ENCODE results near the gene MUC5AC. TPM values are rescaled to one million over a fixed set of nuclear protein-coding genes. Genes with fewer than 3 reads are reported as not detected.
"Not testable (repeated sequence)": the region's sequence is repeated elsewhere in the genome, so short reads cannot be mapped to it uniquely, and the experiment has no call there.

Gene MUC5AC
- total and polyA plus RNA-seq, 2 donors: not detected

DNA sequence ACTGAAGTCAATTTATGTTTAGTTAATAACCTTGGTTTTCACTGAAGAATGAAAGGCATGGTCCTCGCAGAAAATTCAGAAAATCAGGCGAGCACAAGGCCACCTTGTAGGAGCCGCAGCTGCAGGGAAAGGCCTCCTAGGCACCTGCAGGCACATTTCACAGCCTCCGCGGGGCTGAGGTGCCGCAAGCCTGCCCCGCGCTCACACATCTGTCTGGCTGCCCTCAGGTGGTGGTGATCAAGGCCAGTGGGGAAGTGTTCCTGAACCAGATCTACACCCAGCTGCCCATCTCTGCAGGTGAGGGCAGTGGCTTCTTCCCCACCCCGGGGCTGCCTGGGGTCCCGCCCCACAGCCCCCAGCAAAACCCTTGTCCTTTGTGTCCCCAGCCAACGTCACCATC, 10.5 kb downstream of the MUC5AC start:
- Histone ChIP-seq H3K4me1 (ENCODE audit: insufficient read depth) (no peaks in the 10 kb centered on the region), H3K27ac (ENCODE audit: low read depth) (no peak overlapping the region), H3K4me3 (ENCODE audit: low read depth, low read length) (no peak overlapping the region), H3K36me3 (ENCODE audit: insufficient read depth) (no peaks in the 10 kb centered on the region)
- 89% methylated on average over 11 of the region's 11 CpGs for WGBS
- DNase-seq (ENCODE audit: extremely low spot score): no peak

DNA sequence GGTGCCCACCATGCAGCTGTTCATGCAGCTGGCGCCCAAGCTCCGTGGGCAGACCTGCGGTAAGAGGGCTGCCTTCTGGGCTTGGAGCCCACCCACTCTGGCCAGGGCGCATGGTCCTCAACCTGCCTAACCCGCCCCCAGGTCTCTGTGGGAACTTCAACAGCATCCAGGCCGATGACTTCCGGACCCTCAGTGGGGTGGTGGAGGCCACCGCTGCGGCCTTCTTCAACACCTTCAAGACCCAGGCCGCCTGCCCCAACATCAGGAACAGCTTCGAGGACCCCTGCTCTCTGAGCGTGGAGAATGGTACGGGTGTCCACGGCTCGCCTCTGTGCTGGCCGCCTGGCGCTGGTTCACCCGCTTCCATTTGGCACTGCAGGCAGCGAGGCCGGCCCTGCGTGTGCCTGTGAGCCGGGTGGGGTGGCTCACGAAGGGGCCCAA, 11.0 kb downstream of the MUC5AC start:
- Histone ChIP-seq H3K27ac (ENCODE audit: low read depth) (no peak overlapping the region), H3K4me1 (ENCODE audit: insufficient read depth) (no peaks in the 10 kb centered on the region), H3K4me3 (ENCODE audit: low read depth, low read length) (no peak overlapping the region), H3K36me3 (ENCODE audit: insufficient read depth) (no peaks in the 10 kb centered on the region)
- 92% methylated on average over 23 of the region's 23 CpGs for WGBS
- DNase-seq (ENCODE audit: extremely low spot score): no peak

DNA sequence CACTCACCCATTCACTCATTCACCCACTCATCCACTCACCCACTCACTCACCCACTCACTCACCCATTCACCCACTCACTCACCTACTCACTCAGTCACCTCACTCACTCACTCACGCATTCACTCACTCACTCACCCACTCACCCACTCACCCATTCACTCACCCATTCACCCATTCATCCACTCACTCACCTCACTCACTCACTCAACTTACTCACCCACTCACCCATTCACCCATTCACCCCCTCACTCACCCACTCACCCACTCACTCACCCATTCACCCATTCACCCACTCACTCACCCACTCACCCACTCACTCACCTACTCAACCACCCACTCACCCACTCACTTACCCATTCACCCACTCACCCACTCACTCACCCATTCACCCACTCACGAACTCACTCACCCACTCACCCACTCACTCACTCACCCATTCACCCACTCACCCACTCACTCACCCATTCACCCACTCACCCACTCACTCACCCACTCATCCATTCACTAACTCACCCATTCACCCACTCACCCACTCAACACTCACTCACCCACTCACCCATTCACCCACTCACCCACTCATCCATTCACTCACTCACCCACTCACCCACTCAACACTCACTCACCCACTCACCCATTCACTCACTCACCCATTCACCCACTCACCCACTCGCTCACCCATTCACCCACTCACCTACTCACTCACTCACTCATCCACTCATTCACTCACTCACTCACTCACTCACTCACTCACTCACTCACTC, 13.7 kb downstream of the MUC5AC start:
- 45% methylated on average over 2 of the region's 3 CpGs for WGBS
- H3K4me3 ChIP-seq (ENCODE audit: low read depth, low read length): no peak overlapping the region
- H3K27ac ChIP-seq (ENCODE audit: low read depth): no peak overlapping the region
- no peaks in the 10 kb centered on the region for H3K4me1 ChIP-seq (ENCODE audit: insufficient read depth)
- no peak for DNase-seq (ENCODE audit: extremely low spot score)
- no peaks in the 10 kb centered on the region for H3K36me3 ChIP-seq (ENCODE audit: insufficient read depth)

DNA sequence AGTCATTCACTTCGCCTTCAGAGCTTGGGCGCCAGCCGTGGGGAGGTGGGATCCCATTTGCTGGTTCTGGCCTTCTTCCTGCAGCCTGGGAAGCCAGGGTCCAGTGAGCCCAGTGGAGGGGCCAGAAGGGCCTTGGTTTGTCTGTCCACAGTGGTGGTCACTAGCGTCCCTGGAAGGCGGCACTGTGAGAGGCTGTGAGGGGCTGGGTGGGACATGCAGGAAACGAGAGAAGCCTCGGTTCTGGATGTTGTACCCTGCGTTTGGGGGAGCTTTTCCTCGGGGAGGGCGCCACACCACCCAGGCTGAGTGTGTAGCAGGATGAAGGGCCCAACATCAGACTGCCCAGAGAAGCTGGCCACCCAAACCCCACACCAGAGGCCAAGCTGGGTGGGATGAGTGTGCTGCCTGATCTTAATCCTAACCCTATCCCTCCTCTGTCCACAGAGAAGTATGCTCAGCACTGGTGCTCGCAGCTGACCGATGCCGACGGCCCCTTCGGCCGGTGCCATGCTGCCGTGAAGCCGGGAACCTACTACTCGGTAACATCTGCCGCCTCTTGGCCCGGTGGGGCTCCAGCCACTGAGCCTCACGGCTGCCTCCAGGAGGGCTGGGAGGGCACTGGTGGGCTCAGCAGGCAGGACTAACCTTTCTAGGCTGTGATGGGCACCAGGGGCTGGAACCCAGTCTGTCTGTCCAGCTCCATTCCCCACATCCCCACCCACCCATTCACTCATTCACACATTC, 14.4 kb downstream of the MUC5AC start:
- Histone ChIP-seq H3K4me1 (ENCODE audit: insufficient read depth) (no peaks in the 10 kb centered on the region), H3K4me3 (ENCODE audit: low read depth, low read length) (no peak overlapping the region), H3K36me3 (ENCODE audit: insufficient read depth) (no peaks in the 10 kb centered on the region), H3K27ac (ENCODE audit: low read depth) (no peak overlapping the region)
- WGBS: 85% methylated on average over 22 of the region's 22 CpGs
- no peak for DNase-seq (ENCODE audit: extremely low spot score)

DNA sequence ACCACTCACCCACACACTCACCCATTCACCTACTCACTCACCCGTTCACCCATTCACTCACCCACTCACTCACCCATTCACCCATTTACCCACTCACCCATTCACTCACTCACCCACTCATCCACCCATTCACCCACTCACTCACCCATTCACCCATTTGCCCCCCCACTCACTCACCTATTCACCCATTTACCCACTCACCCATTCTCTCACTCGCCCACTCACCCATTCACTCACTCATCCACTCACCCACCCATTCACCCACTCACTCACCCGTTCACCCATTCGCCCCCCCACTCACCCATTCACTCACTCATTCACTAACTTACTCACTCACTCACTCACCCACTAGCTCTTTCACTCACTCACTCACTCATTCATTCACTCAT, 15.0 kb downstream of the MUC5AC start:
- 88% methylated on average over 4 of the region's 4 CpGs for WGBS
- no peak for DNase-seq (ENCODE audit: extremely low spot score)
- no peaks in the 10 kb centered on the region for H3K4me1 ChIP-seq (ENCODE audit: insufficient read depth)
- H3K27ac ChIP-seq (ENCODE audit: low read depth): no peak overlapping the region
- no peak overlapping the region for H3K4me3 ChIP-seq (ENCODE audit: low read depth, low read length)
- H3K36me3 ChIP-seq (ENCODE audit: insufficient read depth): no peaks in the 10 kb centered on the region

DNA sequence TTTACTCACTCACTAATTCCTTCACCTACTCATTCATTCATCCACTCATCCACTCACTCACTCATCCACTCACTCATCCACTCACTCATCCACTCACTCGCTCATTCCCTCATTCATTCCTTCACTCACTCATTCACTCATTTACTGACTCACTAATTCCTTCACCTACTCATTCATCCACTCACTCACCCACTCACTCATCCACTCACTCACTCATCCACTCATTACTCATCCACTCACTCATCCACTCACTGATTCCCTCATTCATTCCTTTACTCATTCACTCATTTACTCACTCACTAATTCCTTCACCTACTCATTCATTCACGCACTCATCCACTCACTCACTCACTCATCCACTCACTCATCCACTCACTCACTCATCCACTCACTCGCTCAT, 15.6 kb downstream of the MUC5AC start:
- DNase-seq (ENCODE audit: extremely low spot score); H3K36me3 ChIP-seq (ENCODE audit: insufficient read depth); H3K4me3 ChIP-seq (ENCODE audit: low read depth, low read length); H3K27ac ChIP-seq (ENCODE audit: low read depth); H3K4me1 ChIP-seq (ENCODE audit: insufficient read depth): not testable (repeated sequence)
- WGBS: 85% methylated on average over 2 of the region's 3 CpGs

DNA sequence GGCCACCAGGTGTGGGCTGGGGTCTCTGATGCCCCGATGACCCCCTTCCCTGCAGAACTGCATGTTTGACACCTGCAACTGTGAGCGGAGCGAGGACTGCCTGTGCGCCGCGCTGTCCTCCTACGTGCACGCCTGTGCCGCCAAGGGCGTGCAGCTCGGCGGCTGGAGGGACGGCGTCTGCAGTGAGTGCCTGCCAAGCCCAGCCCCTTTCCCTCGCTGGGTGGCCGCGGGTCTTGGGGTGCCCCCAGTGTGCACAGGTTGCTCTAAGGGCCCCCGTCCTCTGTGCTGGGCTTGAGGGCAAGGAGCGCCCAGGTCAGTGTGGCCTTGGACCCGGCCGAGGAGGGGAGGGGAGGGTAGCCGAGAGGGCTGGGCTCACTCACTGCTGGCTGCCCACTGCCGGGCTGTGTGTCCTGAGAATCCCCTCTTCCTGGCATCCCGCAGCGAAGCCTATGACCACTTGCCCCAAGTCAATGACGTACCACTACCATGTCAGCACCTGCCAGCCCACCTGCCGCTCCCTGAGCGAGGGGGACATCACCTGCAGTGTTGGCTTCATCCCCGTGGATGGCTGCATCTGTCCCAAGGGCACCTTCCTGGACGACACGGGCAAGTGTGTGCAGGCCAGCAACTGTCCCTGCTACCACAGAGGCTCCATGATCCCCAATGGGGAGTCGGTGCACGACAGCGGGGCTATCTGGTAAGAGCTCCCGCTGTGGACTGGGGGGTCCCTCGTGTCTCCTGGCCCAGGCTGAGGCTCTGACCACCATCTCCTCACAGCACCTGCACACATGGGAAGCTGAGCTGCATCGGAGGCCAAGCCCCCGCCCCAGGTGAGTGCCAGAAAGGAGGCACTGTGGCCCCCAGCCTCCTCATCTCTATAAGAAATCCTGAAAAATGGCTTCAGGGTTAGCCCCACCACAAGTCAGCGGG, 17.0 kb downstream of the MUC5AC start:
- 90% methylated on average over 39 of the region's 39 CpGs for WGBS
- no peak overlapping the region for H3K27ac ChIP-seq (ENCODE audit: low read depth)
- no peak overlapping the region for H3K4me3 ChIP-seq (ENCODE audit: low read depth, low read length)
- no peaks in the 10 kb centered on the region for H3K4me1 ChIP-seq (ENCODE audit: insufficient read depth)
- no peak for DNase-seq (ENCODE audit: extremely low spot score)
- no peaks in the 10 kb centered on the region for H3K36me3 ChIP-seq (ENCODE audit: insufficient read depth)

DNA sequence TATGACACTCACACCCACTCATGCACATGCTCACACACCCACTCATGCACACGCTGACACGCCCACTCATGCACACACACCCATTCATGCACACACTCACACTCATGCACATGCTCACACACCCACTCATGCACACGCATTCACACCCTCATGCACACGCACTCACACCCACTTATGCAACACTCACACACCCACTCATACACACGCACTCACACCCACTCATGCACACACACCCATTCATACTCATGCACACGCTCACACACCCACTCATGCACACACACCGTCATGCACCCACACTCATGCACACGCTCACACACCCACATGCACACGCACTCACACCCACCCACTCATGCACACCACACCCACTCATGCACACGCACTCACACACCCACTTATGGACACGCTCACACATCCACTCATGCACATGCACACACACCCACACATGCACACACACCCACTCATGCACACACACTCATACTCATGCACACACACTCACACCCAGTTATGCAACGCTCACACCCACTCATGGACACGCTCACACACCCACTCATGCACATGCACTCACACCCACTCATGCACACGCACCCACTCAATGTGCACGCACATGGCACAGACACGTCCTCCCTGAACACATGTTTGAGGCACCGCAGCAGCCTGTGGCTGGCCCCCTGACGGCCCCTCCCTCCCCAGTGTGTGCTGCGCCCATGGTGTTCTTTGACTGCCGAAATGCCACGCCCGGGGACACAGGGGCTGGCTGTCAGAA, 17.9 kb downstream of the MUC5AC start:
- H3K4me1 ChIP-seq (ENCODE audit: insufficient read depth): no peaks in the 10 kb centered on the region
- WGBS: 79% methylated on average over 22 of the region's 22 CpGs
- no peak overlapping the region for H3K4me3 ChIP-seq (ENCODE audit: low read depth, low read length)
- no peak for DNase-seq (ENCODE audit: extremely low spot score)
- H3K36me3 ChIP-seq (ENCODE audit: insufficient read depth): no peaks in the 10 kb centered on the region
- H3K27ac ChIP-seq (ENCODE audit: low read depth): no peak overlapping the region

DNA sequence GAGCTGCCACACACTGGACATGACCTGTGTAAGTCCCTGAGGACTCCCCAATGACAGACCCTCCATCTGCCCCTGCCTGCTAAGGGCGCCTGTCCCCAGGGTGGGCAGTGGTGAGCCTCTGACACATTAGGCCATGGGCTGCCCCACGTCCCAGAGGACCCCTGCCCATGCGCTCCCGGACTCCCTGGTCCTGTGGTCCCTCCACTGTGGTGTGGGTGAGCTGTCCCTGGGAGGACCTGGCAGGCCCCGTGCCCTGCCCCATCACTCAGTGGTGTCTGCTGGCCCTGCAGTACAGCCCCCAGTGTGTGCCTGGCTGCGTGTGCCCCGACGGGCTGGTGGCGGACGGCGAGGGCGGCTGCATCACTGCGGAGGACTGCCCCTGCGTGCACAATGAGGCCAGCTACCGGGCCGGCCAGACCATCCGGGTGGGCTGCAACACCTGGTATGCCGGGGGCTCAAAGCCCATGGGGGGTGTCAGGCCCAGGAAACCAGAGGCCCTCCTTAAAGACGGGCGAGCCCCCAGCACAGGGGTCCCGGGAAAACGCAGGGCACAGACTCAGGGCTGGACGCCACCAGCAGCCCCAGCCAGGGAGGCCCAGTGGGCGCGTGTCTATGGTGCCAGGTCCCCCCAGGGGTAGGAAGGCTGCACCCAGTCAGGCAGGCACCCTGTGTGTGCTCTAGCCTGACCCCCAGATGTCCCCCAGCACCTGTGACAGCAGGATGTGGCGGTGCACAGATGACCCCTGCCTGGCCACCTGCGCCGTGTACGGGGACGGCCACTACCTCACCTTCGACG, 18.7 kb downstream of the MUC5AC start:
- no peak overlapping the region for H3K4me3 ChIP-seq (ENCODE audit: low read depth, low read length)
- 78% methylated on average over 32 of the region's 32 CpGs for WGBS
- no peak overlapping the region for H3K27ac ChIP-seq (ENCODE audit: low read depth)
- H3K36me3 ChIP-seq (ENCODE audit: insufficient read depth): no peaks in the 10 kb centered on the region
- H3K4me1 ChIP-seq (ENCODE audit: insufficient read depth): no peaks in the 10 kb centered on the region
- no peak for DNase-seq (ENCODE audit: extremely low spot score)

DNA sequence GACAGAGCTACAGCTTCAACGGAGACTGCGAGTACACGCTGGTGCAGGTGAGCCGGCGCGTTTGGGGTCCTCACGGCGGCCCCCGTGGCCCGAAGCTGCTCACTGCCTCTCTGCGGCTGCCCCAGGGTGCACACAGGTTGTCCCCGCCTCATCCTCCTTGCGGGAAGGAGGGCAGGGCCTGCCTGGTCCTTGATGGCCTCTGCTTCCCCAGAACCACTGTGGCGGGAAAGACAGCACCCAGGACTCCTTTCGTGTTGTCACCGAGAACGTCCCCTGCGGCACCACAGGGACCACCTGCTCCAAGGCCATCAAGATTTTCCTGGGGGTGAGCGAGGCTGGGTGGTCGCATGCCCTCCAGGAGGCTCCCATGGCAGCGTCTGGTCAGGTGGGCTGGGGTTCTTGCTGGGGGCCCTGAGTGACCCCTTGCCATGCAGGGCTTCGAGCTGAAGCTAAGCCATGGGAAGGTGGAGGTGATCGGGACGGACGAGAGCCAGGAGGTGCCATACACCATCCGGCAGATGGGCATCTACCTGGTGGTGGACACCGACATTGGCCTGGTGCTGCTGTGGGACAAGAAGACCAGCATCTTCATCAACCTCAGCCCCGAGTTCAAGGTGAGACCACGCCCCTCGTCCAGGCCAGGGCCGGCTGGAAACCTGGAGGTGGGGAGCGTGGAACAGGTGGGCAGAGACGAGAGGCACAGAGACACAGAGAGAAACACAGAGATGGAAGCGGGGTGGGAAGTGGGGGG, 19.4 kb downstream of the MUC5AC start:
- Histone ChIP-seq H3K27ac (ENCODE audit: low read depth) (no peak overlapping the region), H3K36me3 (ENCODE audit: insufficient read depth) (no peaks in the 10 kb centered on the region), H3K4me3 (ENCODE audit: low read depth, low read length) (no peak overlapping the region), H3K4me1 (ENCODE audit: insufficient read depth) (no peaks in the 10 kb centered on the region)
- 87% methylated on average over 34 of the region's 34 CpGs for WGBS
- DNase-seq (ENCODE audit: extremely low spot score): no peak

DNA sequence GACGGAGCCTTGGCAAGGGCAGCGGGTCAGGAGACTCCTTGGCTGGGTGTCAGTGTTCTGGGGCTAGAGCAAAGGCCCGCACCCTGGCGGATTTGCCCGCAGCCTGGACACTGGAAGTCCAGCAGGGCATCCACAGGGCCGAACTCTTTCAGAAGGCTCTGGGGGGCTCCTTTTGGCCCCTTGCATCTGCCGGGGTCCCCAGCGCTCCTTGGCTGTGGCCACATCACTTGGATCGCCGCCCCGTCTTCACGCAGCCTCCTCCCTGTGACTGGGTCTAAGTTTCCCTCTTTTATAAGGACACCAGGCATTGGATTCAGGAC, 20.0 kb downstream of the MUC5AC start:
- H3K27ac ChIP-seq (ENCODE audit: low read depth): no peak overlapping the region
- H3K4me1 ChIP-seq (ENCODE audit: insufficient read depth): no peaks in the 10 kb centered on the region
- DNase-seq (ENCODE audit: extremely low spot score): no peak
- 87% methylated on average over 12 of the region's 12 CpGs for WGBS
- H3K36me3 ChIP-seq (ENCODE audit: insufficient read depth): no peaks in the 10 kb centered on the region
- H3K4me3 ChIP-seq (ENCODE audit: low read depth, low read length): no peak overlapping the region

DNA sequence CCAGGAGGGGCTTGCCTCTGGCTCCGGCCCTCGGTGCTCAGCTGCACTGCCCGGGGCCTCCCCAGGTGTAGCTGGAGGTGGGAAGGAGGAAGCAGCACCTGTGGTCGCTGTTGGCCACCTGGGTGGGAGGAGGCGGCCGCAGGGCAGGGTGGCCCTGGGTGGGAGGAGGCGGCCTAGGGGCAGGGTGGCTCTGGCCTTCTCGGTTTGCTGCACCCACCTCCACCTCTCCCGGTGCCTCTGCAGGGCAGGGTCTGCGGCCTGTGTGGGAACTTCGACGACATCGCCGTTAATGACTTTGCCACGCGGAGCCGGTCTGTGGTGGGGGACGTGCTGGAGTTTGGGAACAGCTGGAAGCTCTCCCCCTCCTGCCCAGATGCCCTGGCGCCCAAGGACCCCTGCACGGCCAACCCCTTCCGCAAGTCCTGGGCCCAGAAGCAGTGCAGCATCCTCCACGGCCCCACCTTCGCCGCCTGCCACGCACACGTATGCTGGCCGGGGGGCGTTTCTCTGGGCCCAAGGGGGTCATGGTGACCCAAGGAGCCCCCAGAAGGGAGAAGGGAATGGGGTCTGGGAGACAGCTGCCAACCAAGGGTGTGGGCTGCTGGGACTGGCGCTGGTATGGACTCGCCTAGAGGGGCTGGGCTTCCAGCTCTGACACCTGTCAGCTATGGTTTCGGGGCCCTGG, 20.6 kb downstream of the MUC5AC start:
- Histone ChIP-seq H3K36me3 (ENCODE audit: insufficient read depth) (no peaks in the 10 kb centered on the region), H3K27ac (ENCODE audit: low read depth) (no peak overlapping the region), H3K4me3 (ENCODE audit: low read depth, low read length) (no peak overlapping the region), H3K4me1 (ENCODE audit: insufficient read depth) (no peaks in the 10 kb centered on the region)
- 80% methylated on average over 31 of the region's 31 CpGs for WGBS
- DNase-seq (ENCODE audit: extremely low spot score): no peak

Data from urinary bladder (tissue), 4 donors.